Activated CD8-positive, alpha-beta T cell treated with anti-CD3 and anti-CD28 coated beads, Interleukin-2, amount 10 ng/mL, durations not matched to agents 7 days and 5 days (primary cell): ENCODE measurements around the gene MIF. TPM values are rescaled to one million over a fixed set of nuclear protein-coding genes. Genes with fewer than 3 reads are reported as not detected.

Source experiments
- ATAC-seq: fragments of 150-1000 bp; cut with Tn5 transposase; one replicate; pipeline ENCODE4 v1.10.0; 2021; ENCODE audit warnings: moderate library complexity
- CTCF ChIA-PET: fragments of 350-600 bp; sonication (Branson Sonifier 250); formaldehyde crosslinking; loops from one replicate; lab custom pipeline; 2021; ENCODE audit warnings: antibody characterized with exemption; lab: Charles Lee
- POLR2A ChIA-PET: fragments of 350-600 bp; sonication (Branson Sonifier 250); formaldehyde crosslinking; loops from one replicate; lab custom pipeline; 2021; ENCODE audit warnings: antibody characterized with exemption; lab: Charles Lee
- DNase-seq: peaks from one replicate; pipeline ENCODE4 v3.0.0-alpha.2; 2020
- H3K27ac Mint-ChIP-seq: one replicate; pipeline ENCODE4 v1.8.0; 2021; ENCODE audit warnings: mild to moderate bottlenecking, mixed read lengths
- H3K27me3 Mint-ChIP-seq: one replicate; pipeline ENCODE4 v1.8.0; 2021; ENCODE audit warnings: low read depth, mixed read lengths
- H3K36me3 Mint-ChIP-seq: one replicate; pipeline ENCODE4 v1.8.0; 2021; ENCODE audit warnings: low read depth, mixed read lengths
- H3K4me1 Mint-ChIP-seq: one replicate; pipeline ENCODE4 v1.8.0; 2021; ENCODE audit warnings: low read depth, mixed read lengths
- H3K4me3 Mint-ChIP-seq: one replicate; pipeline ENCODE4 v1.8.0; 2021; ENCODE audit warnings: mild to moderate bottlenecking, mixed read lengths
- H3K9me3 Mint-ChIP-seq: one replicate; pipeline ENCODE4 v1.8.0; 2022; ENCODE audit warnings: mixed read lengths; ENCODE audit not compliant: insufficient read depth
- total RNA-seq, 2 experiments: library from RNA; stranded (reverse); gene quantifications; one replicate each; pipeline ENCODE4 v1.2.3, GENCODE V29; 2021

The MIF gene
- total RNA-seq, 2 experiments from 2014 or later = 1,002 to 1,009 TPM

DNA sequence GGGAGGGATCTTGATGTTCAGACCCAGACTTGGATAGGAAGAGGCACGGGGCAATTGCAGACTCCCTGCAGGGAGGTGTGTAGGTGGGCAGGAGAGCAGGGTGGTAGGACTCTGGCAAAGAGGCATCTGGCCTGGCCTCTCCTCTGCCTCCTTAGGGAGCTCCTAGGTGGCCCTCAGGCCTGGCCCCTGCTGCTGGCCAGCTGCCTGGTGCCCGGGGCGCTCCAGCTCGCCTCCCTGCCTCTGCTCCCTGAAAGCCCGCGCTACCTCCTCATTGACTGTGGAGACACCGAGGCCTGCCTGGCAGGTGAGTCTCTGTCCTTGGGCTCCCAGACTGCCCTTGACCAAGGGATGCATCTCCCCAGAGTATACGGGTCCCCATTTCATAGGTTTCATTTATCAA, 16.6 kb upstream of the MIF start:
- ATAC-seq = no peak
- Mint-ChIP-seq H3K4me3 (no peak overlapping the region), H3K27me3 (no peaks in the 10 kb centered on the region), H3K36me3 (peaks cover 2% of the 10 kb centered on the region), H3K9me3 (no peaks in the 10 kb centered on the region), H3K4me1 (no peaks in the 10 kb centered on the region), H3K27ac (no peak overlapping the region)
- ChIA-PET POLR2A (no interaction called here), CTCF (no interaction called here)
- no peak for DNase-seq

DNA sequence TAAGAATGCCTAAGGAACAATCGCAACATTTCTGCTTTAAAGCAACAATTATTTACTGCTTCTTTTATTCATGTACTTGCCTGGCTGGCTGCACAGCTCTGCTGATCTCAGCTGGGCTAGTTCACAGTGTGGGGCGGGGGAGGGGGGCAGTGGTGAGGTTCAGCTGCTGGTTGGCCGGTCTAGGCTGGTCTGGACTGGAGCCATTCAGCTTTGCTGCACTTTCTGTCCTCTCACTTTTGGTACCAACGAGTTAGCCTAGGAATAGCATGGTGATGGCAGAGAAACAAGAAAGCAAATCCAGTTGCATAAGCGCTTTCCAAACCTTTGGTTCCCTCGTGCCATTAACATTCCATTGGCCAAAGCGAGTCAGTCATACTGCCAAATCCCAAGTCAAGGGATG, 16.0 kb upstream of the MIF start:
- Mint-ChIP-seq H3K4me1 (no peaks in the 10 kb centered on the region), H3K27me3 (no peaks in the 10 kb centered on the region), H3K36me3 (peaks cover 2% of the 10 kb centered on the region), H3K27ac (no peak overlapping the region), H3K9me3 (no peaks in the 10 kb centered on the region), H3K4me3 (no peak overlapping the region)
- no peak for DNase-seq
- CTCF ChIA-PET = no interaction called here
- no peak for ATAC-seq
- POLR2A ChIA-PET = no interaction called here

GRCh38 chr22:23882370-23882769, 11.8 kb upstream of the MIF start:
- Mint-ChIP-seq H3K4me3 (no peak overlapping the region), H3K27me3 (no peaks in the 10 kb centered on the region), H3K36me3 (peaks cover 2% of the 10 kb centered on the region), H3K27ac (no peak overlapping the region), H3K9me3 (no peaks in the 10 kb centered on the region), H3K4me1 (no peaks in the 10 kb centered on the region)
- ChIA-PET CTCF (interaction anchor here (1.6 kb wide), 1 partner anchor 11 kb away, joined by 7 read pairs; no protein-coding TSS in a partner anchor), POLR2A (no interaction called here)
- no peak for ATAC-seq
- no peak for DNase-seq

DNA sequence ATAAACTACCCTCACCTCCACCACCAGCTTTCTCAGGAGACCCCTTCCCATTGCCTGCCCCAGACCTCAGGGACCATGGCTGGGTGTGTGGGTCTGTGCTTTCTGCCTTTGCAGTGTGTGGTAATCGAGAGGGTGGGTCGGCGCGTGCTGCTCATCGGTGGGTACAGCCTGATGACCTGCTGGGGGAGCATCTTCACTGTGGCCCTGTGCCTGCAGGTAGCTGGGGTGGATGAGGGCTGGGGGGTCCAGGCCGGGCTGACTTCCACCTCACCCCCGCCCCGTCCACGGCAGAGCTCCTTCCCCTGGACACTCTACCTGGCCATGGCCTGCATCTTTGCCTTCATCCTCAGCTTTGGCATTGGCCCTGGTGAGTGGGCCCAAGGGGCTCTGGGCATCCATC, 10.5 kb upstream of the MIF start:
- ChIA-PET CTCF (no interaction called here), POLR2A (no interaction called here)
- ATAC-seq = no peak
- no peaks in the 10 kb centered on the region for H3K9me3 Mint-ChIP-seq
- DNase-seq = no peak
- H3K4me1 Mint-ChIP-seq = no peaks in the 10 kb centered on the region
- H3K27me3 Mint-ChIP-seq = no peaks in the 10 kb centered on the region
- no peak overlapping the region for H3K27ac Mint-ChIP-seq
- H3K36me3 Mint-ChIP-seq = no peaks in the 10 kb centered on the region
- H3K4me3 Mint-ChIP-seq = no peak overlapping the region

- Mint-ChIP-seq H3K27me3 (no peaks in the 10 kb centered on the region), H3K9me3 (no peaks in the 10 kb centered on the region)
- POLR2A ChIA-PET = no interaction called here
Measured at GRCh38 chr22:23884140-23884539, 10.0 kb upstream of the MIF start.

GRCh38 chr22:23888615-23889401, 5.4 kb upstream of the MIF start:
- POLR2A ChIA-PET = interaction anchor here (0.6 kb wide), 1 partner anchor 25 kb away, joined by 3 read pairs; no protein-coding TSS in a partner anchor
- H3K27me3 Mint-ChIP-seq = no peaks in the 10 kb centered on the region
- no peak for ATAC-seq
- CTCF ChIA-PET = interaction anchor here (1.1 kb wide), 1 partner anchor 31 kb away, joined by 3 read pairs; the partner anchor contains the start of gene SLC2A11
- H3K36me3 Mint-ChIP-seq = peaks cover 7% of the 10 kb centered on the region
- DNase-seq = no peak
- no peak overlapping the region for H3K4me3 Mint-ChIP-seq
- H3K9me3 Mint-ChIP-seq = no peaks in the 10 kb centered on the region
- H3K4me1 Mint-ChIP-seq = peaks cover 15% of the 10 kb centered on the region
- H3K27ac Mint-ChIP-seq = no peak overlapping the region

More at GRCh38 chr22:23884140-23884539, 10.0 kb upstream of the MIF start:
- DNase-seq = no peak
- no peak overlapping the region for H3K27ac Mint-ChIP-seq
- H3K36me3 Mint-ChIP-seq = no peaks in the 10 kb centered on the region
- H3K4me1 Mint-ChIP-seq = no peaks in the 10 kb centered on the region
- CTCF ChIA-PET = interaction anchor here (1.3 kb wide), 1 partner anchor 10 kb away, joined by 8 read pairs; the partner anchor contains the start of gene MIF
- H3K4me3 Mint-ChIP-seq = no peak overlapping the region
- ATAC-seq = no peak

DNA sequence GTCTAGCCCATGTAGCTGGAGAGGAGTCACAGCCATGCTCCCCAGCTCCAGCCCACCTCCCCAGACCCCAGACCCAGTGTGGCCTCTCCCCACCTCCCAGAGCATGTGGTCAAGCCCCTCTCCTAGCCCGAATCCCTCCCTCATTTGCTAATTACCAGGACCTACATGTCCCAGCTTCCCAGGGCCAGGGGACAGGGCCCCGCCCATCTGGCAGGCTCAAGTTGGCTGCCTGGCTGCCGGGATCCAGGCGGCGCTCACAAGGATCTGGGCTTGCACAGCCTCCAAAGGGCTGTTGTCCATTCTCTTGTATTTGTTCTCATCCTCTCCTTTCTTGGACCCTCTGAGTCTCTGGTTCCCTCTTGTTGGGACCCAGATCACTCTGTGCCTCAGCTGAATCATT, 4.6 kb upstream of the MIF start:
- Mint-ChIP-seq H3K4me1 (peaks cover 16% of the 10 kb centered on the region), H3K4me3 (no peak overlapping the region), H3K27me3 (no peaks in the 10 kb centered on the region), H3K9me3 (no peaks in the 10 kb centered on the region), H3K36me3 (peaks cover 10% of the 10 kb centered on the region), H3K27ac (no peak overlapping the region)
- ATAC-seq (no peak), DNase-seq (no peak)
- POLR2A ChIA-PET = interaction anchor here (1.9 kb wide), 1 partner anchor 32 kb away, joined by 4 read pairs; the partner anchor contains the start of gene SLC2A11
- CTCF ChIA-PET = interaction anchor here (1.1 kb wide), 1 partner anchor 32 kb away, joined by 3 read pairs; the partner anchor contains the start of gene SLC2A11

- DNase-seq = no peak
- H3K4me3 Mint-ChIP-seq = no peak overlapping the region
- no peaks in the 10 kb centered on the region for H3K9me3 Mint-ChIP-seq
- H3K27ac Mint-ChIP-seq = no peak overlapping the region
- no peak for ATAC-seq
- ChIA-PET POLR2A (no interaction called here), CTCF (interaction anchor here (1.4 kb wide), 1 partner anchor 42 kb away, joined by 3 read pairs; no protein-coding TSS in a partner anchor)
- no peaks in the 10 kb centered on the region for H3K27me3 Mint-ChIP-seq
- H3K4me1 Mint-ChIP-seq = peaks cover 32% of the 10 kb centered on the region
- H3K36me3 Mint-ChIP-seq = peaks cover 30% of the 10 kb centered on the region
Measured at GRCh38 chr22:23891726-23892125, 2.5 kb upstream of the MIF start.

- no peak for DNase-seq
- Mint-ChIP-seq H3K27me3 (no peaks in the 10 kb centered on the region), H3K27ac (peak overlapping the region; percentile 99), H3K36me3 (peaks cover 34% of the 10 kb centered on the region), H3K4me1 (peaks cover 36% of the 10 kb centered on the region), H3K4me3 (peak overlapping the region; percentile 25), H3K9me3 (no peaks in the 10 kb centered on the region)
- POLR2A ChIA-PET = no interaction called here
- CTCF ChIA-PET = interaction anchor here (0.6 to 3.2 kb wide), 4 partner anchors 21 to 735 kb away, joined by 3 to 33 read pairs (median 16); no protein-coding TSS in a partner anchor
- ATAC-seq = no peak
Measured at GRCh38 chr22:23892130-23892529, 2.1 kb upstream of the MIF start.

DNA sequence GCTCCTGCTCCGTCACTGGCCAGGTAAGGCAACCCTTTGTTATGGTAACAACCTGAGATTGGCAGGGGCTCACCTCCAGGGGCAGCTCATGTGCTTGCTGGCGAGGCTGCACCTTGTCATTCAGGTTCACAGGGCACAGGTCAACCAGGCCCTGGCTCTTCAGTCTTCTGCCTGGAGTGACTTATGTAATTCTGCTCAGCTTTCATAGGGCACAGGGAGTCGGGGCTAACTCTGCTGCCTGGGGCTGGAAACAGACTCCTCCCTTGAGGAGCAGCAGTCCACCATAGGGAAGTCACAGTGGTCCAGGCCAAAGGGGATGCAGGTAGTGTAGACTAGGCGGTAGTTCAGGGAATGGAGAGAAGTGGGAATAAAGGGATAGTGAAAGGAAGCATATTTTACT, 1.5 kb upstream of the MIF start:
- POLR2A ChIA-PET = no interaction called here
- CTCF ChIA-PET = interaction anchor here (0.6 to 3.2 kb wide), 5 partner anchors 20 to 735 kb away, joined by 3 to 33 read pairs (median 9); no protein-coding TSS in a partner anchor

DNA sequence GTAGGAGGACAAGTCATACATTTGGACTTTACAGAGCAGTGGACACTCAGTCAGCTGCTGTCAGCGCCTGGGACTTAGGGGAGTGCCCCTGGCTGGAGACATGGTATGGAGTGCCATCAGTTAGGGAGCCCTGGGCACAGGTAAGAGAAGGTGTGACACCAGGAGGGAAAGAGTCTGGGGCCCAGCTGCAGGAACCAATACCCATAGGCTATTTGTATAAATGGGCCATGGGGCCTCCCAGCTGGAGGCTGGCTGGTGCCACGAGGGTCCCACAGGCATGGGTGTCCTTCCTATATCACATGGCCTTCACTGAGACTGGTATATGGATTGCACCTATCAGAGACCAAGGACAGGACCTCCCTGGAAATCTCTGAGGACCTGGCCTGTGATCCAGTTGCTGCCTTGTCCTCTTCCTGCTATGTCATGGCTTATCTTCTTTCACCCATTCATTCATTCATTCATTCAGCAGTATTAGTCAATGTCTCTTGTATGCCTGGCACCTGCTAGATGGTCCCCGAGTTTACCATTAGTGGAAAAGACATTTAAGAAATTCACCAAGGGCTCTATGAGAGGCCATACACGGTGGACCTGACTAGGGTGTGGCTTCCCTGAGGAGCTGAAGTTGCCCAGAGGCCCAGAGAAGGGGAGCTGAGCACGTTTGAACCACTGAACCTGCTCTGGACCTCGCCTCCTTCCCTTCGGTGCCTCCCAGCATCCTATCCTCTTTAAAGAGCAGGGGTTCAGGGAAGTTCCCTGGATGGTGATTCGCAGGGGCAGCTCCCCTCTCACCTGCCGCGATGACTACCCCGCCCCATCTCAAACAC, 850 bp upstream of the MIF start:
- peak overlapping the region; percentile 97 for H3K4me3 Mint-ChIP-seq
- ATAC-seq (no peak), DNase-seq (no peak)
- H3K27ac Mint-ChIP-seq = peak overlapping the region; percentile 99
- ChIA-PET POLR2A (interaction anchor here (0.6 to 2.0 kb wide), 16 partner anchors 10 to 534 kb away, joined by 3 to 39 read pairs (median 4); partner anchors contain the start of genes ADORA2A, CABIN1 and SLC2A11), CTCF (interaction anchor here (0.9 to 3.2 kb wide), 22 partner anchors 10 to 325 kb away, joined by 3 to 54 read pairs (median 6); partner anchors contain the start of genes CHCHD10 and SLC2A11)
- peaks cover 42% of the 10 kb centered on the region for H3K36me3 Mint-ChIP-seq
- peaks cover 46% of the 10 kb centered on the region for H3K4me1 Mint-ChIP-seq
- no peaks in the 10 kb centered on the region for H3K27me3 Mint-ChIP-seq
- H3K9me3 Mint-ChIP-seq = no peaks in the 10 kb centered on the region

More for the DNA sequence above, 1.5 kb upstream of the MIF start:
- no peaks in the 10 kb centered on the region for H3K9me3 Mint-ChIP-seq
- peaks cover 41% of the 10 kb centered on the region for H3K4me1 Mint-ChIP-seq
- no peak for ATAC-seq
- DNase-seq = no peak
- H3K27ac Mint-ChIP-seq = peak overlapping the region; percentile 99
- H3K4me3 Mint-ChIP-seq = peak overlapping the region; percentile 97
- no peaks in the 10 kb centered on the region for H3K27me3 Mint-ChIP-seq
- peaks cover 38% of the 10 kb centered on the region for H3K36me3 Mint-ChIP-seq
